ENCODE results near the gene KIF22. TPM values are rescaled to one million over a fixed set of nuclear protein-coding genes. Genes with fewer than 3 reads are reported as not detected.

The KIF22 gene
- total RNA-seq, 4 donors from 2014 or later = 36.8 to 81.2 (median 44.9) TPM

GRCh38 chr16:29809850-29810698, 19.5 kb downstream of the KIF22 start:
- WGBS, 2 donors = 61 to 70% methylated on average over 23 of the region's 23 CpGs
- H3K4me3 ChIP-seq (ENCODE audit: low read depth, poor library complexity, severe bottlenecking) = no peak overlapping the region
- TF ChIP-seq POLR2A (IDR thresholded peaks at IDR 0.05) = no peak
- TF ChIP-seq, protein P1, sequence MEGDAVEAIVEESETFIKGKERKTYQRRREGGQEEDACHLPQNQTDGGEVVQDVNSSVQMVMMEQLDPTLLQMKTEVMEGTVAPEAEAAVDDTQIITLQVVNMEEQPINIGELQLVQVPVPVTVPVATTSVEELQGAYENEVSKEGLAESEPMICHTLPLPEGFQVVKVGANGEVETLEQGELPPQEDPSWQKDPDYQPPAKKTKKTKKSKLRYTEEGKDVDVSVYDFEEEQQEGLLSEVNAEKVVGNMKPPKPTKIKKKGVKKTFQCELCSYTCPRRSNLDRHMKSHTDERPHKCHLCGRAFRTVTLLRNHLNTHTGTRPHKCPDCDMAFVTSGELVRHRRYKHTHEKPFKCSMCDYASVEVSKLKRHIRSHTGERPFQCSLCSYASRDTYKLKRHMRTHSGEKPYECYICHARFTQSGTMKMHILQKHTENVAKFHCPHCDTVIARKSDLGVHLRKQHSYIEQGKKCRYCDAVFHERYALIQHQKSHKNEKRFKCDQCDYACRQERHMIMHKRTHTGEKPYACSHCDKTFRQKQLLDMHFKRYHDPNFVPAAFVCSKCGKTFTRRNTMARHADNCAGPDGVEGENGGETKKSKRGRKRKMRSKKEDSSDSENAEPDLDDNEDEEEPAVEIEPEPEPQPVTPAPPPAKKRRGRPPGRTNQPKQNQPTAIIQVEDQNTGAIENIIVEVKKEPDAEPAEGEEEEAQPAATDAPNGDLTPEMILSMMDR (IDR thresholded peaks at IDR 0.05) = no peak
- intact Hi-C loops (cut with DNase I; ENCODE audit: low total_unique reads) = no loop called here
- no peak for DNase-seq (ENCODE audit: low spot score in 2 of 2)

DNA sequence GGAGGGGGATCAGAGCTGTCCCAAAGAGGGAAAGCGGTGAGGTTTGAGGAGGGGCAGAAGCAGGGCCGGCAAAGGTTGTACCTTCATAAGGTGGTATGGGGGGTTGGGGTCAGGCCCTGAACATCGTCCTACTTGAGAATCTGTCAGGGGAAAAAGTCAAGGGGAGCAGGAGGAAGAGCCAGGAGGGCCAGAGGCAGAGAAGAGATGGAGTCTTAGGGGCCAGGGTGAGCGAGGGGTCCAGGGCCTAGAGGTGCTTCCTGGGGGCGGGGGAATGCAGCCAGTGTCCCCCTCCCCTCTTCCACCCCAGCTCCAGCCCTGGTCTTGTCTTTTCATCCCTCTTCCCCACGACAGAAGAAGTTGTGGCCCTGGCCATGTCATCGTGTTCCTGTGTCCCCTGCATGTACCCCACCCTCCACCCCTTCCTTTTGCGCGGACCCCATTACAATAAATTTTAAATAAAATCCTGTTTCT, 20.2 kb downstream of the KIF22 start:
- H3K4me3 ChIP-seq (ENCODE audit: low read depth, poor library complexity, severe bottlenecking) = no peak overlapping the region
- 41 to 45% methylated on average over 9 of the region's 9 CpGs for WGBS, 2 donors
- TF ChIP-seq POLR2A (IDR thresholded peaks at IDR 0.05) = no peak
- TF ChIP-seq, protein P1 (IDR thresholded peaks at IDR 0.05) = no peak
- DNase-seq (ENCODE audit: low spot score in 2 of 2) = no peak
- intact Hi-C loops (cut with DNase I; ENCODE audit: low total_unique reads) = no loop called here

DNA sequence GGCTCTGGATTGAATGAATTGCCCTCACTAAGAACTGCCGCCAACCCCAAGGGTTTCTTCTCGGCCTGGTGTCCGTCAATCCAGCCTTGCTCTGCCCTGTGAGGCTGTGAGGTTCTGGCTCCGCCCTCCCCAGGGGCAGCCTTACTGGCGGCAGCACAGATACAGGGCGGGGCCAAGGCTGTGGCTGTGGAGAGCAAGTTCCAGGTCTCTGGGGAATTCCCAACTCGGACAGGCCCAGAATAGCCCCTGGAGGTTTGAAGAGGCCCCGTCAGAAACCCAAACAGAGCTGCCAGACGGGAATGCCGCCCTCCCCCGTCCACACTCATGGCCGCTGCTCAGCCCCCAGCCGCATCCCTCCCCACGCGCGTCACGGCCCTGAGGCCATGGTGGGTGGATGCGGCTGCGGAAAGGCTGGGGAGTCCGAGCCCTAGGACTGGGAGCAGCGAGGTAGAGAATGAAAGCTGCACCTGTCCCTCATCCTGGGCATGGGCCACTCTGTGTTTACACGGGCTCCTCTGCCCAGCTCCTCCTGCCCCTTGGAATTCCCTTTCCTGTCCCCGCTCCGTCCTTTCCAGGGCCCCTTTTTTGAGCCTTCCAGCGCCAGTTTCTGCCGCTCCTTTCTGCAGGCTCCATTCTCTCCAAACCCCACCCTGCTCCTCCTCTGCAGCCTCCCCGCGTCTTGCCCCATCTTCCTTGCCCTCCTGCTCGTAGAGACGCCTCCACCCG, 20.8 kb downstream of the KIF22 start:
- no peak for TF ChIP-seq POLR2A (IDR thresholded peaks at IDR 0.05)
- TF ChIP-seq, protein P1 (IDR thresholded peaks at IDR 0.05) = no peak
- intact Hi-C loops (cut with DNase I; ENCODE audit: low total_unique reads) = no loop called here
- peak; percentile 94 to 98 for DNase-seq (ENCODE audit: low spot score in 2 of 2)
- 0 to 1% methylated on average over 20 to 31 of the region's 31 CpGs for WGBS, 2 donors
- H3K4me3 ChIP-seq (ENCODE audit: low read depth, poor library complexity, severe bottlenecking) = peak overlapping the region; percentile 21

- peak within 1 kb of the TSS; percentile 21 for H3K4me3 ChIP-seq (ENCODE audit: low read depth, poor library complexity, severe bottlenecking)
- WGBS, 2 donors = 4 to 5% methylated on average over 55 to 69 of the region's 69 CpGs
- peak in 1 of 2 donors; percentile 93 for DNase-seq (ENCODE audit: low spot score in 2 of 2)
- no peak for TF ChIP-seq POLR2A (IDR thresholded peaks at IDR 0.05)
- TF ChIP-seq, protein P1 (IDR thresholded peaks at IDR 0.05) = no peak
- intact Hi-C loops (cut with DNase I; ENCODE audit: low total_unique reads) = no loop called here
Observed at GRCh38 chr16:29811896-29812665, 21.5 kb downstream of the KIF22 start, which contains the start of gene PRRT2. TSS of gene PRRT2 (plus strand) at chr16:29812193. CDS start at chr16:29813055, 862 bp downstream.
